Ishikawa (cell line): ENCODE results near the gene CCDC110.

Experiments used
- CEBPB ChIP-seq: IDR thresholded peaks from 2 replicates; pipeline ENCODE4 v1.6.1; 2012
- CREB1 ChIP-seq: IDR thresholded peaks from 2 replicates; pipeline ENCODE4 v1.6.1; 2012; ENCODE audit warnings: low read depth
- EGR1 ChIP-seq: IDR thresholded peaks from 2 replicates; pipeline ENCODE4 v1.6.1; 2012
- EP300 ChIP-seq: IDR thresholded peaks from 2 replicates; pipeline ENCODE4 v1.6.1; 2012; ENCODE audit warnings: borderline replicate concordance
- FOXM1 ChIP-seq: IDR thresholded peaks from 2 replicates; pipeline ENCODE4 v1.6.1; 2012; ENCODE audit warnings: low read depth, borderline replicate concordance
- MAX ChIP-seq: IDR thresholded peaks from 2 replicates; pipeline ENCODE4 v1.6.1; 2012
- NFIC ChIP-seq: IDR thresholded peaks from 2 replicates; pipeline ENCODE4 v1.6.1; 2012
- RAD21 ChIP-seq: IDR thresholded peaks from 2 replicates; pipeline ENCODE4 v1.6.1; 2012; ENCODE audit warnings: low read depth
- REST ChIP-seq: IDR thresholded peaks from 2 replicates; pipeline ENCODE4 v1.6.1; 2012; ENCODE audit warnings: low read depth, mild to moderate bottlenecking
- TAF1 ChIP-seq: IDR thresholded peaks from 2 replicates; pipeline ENCODE4 v1.6.1; 2012; ENCODE audit warnings: low read depth, mild to moderate bottlenecking
- TCF12 ChIP-seq: IDR thresholded peaks from 2 replicates; pipeline ENCODE4 v1.6.1; 2012; ENCODE audit warnings: low read depth
- TEAD4 ChIP-seq: IDR thresholded peaks from 2 replicates; pipeline ENCODE4 v1.6.1; 2012
- USF1 ChIP-seq: IDR thresholded peaks from 2 replicates; pipeline ENCODE4 v1.6.1; 2012
- YY1 ChIP-seq: IDR thresholded peaks from 2 replicates; pipeline ENCODE4 v1.6.1; 2012; ENCODE audit warnings: low read depth
- ZBTB7A ChIP-seq: IDR thresholded peaks from 2 replicates; pipeline ENCODE4 v1.6.1; 2012; ENCODE audit warnings: low read depth

Gene CCDC110

GRCh38 chr4:185457136-185457535 lies 14.4 kb downstream of the CCDC110 start:
- TF ChIP-seq EGR1 (no peak), TCF12 (no peak), EP300 (no peak)

- TF ChIP-seq TCF12 (no peak), FOXM1 (no peak)
These were observed 15.4 kb downstream of the CCDC110 start for GRCh38 chr4:185456131-185456530.

GRCh38 chr4:185445209-185445608 lies 26.3 kb downstream of the CCDC110 start:
- no peak for TF ChIP-seq RAD21
- TF ChIP-seq ZBTB7A, result no peak
- no peak for TF ChIP-seq MAX
- no peak for TF ChIP-seq TEAD4
- TF ChIP-seq EGR1, result no peak
- TF ChIP-seq TAF1, result no peak
- no peak for TF ChIP-seq YY1

- TF ChIP-seq EGR1 (no peak), CEBPB (no peak), TEAD4 (no peak), EP300 (no peak), ZBTB7A (no peak), NFIC (no peak), FOXM1 (no peak), TCF12 (no peak)
These were observed 30.1 kb downstream of the CCDC110 start for GRCh38 chr4:185441479-185441878.

- TF ChIP-seq RAD21 (no peak), TCF12 (no peak), REST (no peak), USF1 (no peak), EP300 (no peak), TEAD4 (no peak), NFIC (no peak), EGR1 (no peak), ZBTB7A (no peak), FOXM1 (no peak), CEBPB (no peak), MAX (no peak), CREB1 (no peak), YY1 (no peak), TAF1 (no peak)
These were observed 33.7 kb downstream of the CCDC110 start for GRCh38 chr4:185437809-185438208.

GRCh38 chr4:185435466-185435865 lies 36.1 kb downstream of the CCDC110 start:
- no peak for TF ChIP-seq REST
- no peak for TF ChIP-seq MAX
- no peak for TF ChIP-seq TAF1
- TF ChIP-seq TCF12, result no peak
- TF ChIP-seq CEBPB, result no peak
- TF ChIP-seq TEAD4, result no peak
- TF ChIP-seq CREB1, result no peak
- TF ChIP-seq USF1, result no peak

GRCh38 chr4:185429660-185430059 lies 41.9 kb downstream of the CCDC110 start:
- TF ChIP-seq TAF1, result no peak
- TF ChIP-seq TEAD4, result no peak
- no peak for TF ChIP-seq USF1
- TF ChIP-seq REST, result no peak
- no peak for TF ChIP-seq CREB1
- no peak for TF ChIP-seq FOXM1
- TF ChIP-seq ZBTB7A, result no peak
- no peak for TF ChIP-seq EP300
- TF ChIP-seq YY1, result no peak
- no peak for TF ChIP-seq NFIC
- TF ChIP-seq CEBPB, result no peak
